Left ventricle myocardium inferior (tissue), 1 donor: ENCODE measurements around the gene IRF4. TPM values are rescaled to one million over a fixed set of nuclear protein-coding genes. Genes with fewer than 3 reads are reported as not detected.
A peak's percentile ranks its signal among the peaks of the same experiment; 100 is the strongest.

ENCODE experiments used
- DNase-seq: peaks from one replicate; pipeline ENCODE4 v3.0.0-alpha.2; 2020
- H3K27ac ChIP-seq: fragments of 200-600 bp; replicated peaks from 2 replicates; pipeline ENCODE4 v1.8.0; 2021
- H3K27me3 ChIP-seq: fragments of 200-600 bp; 2 replicates; pipeline ENCODE4 v1.8.0; 2021; ENCODE audit warnings: low read depth
- H3K36me3 ChIP-seq: fragments of 200-600 bp; 2 replicates; pipeline ENCODE4 v1.8.0; 2021
- H3K4me1 ChIP-seq: fragments of 200-600 bp; 2 replicates; pipeline ENCODE4 v1.8.0; 2021
- H3K4me3 ChIP-seq: fragments of 200-600 bp; 2 replicates; pipeline ENCODE4 v1.8.0; 2021; ENCODE audit warnings: mild to moderate bottlenecking, moderate library complexity
- H3K9me3 ChIP-seq: fragments of 200-600 bp; replicated peaks from 2 replicates; pipeline ENCODE4 v1.8.0; 2021
- intact Hi-C: fragments of 100-400 bp; cut with micrococcal nuclease; formaldehyde crosslinking; loops from one replicate; pipeline ENCODE4 v1.11.0; 2022
- total RNA-seq: library from RNA; stranded (reverse); fragmentation: NEBNext Ultra II Directional; extraction: Animal tissue kit (Norgen Biotek cat#: 25700); gene quantifications from one replicate; pipeline ENCODE4 v1.2.1, GENCODE V29; 2021
- TF ChIP-seq, protein P1 (sequence below): fragments of 200-600 bp; IDR thresholded peaks from 2 replicates; pipeline ENCODE4 v1.8.0; 2021; ENCODE audit warnings: antibody characterized with exemption, mild to moderate bottlenecking, borderline replicate concordance
- donor health status: DM: no; HTN: yes; CAD: no; lungs with severe emphysema.

IRF4 gene
- total RNA-seq, 1 donor from 2014 or later: 0.22 TPM

DNA sequence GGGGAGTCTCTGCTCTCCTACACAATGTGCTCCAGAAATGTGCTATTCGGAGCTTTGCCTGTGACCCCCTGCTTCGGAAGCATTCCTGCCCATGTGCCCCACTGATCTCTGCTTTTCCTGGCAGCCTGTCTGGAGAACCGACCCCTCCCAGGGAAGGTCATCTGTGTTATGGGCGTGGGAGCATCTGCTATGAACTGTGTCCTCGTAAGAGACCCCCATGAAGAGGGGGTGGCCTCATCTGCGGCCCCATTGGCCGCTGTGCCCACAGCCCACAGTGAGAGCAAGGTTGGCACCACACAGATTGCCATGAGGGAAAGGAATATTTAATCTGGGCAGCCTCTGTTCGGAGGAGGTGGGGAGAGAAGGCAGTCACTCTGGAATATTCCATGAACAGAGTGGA is 32.7 kb upstream of the IRF4 start:
- peaks cover 11% of the 10 kb centered on the region for H3K9me3 ChIP-seq
- no peak overlapping the region for H3K4me3 ChIP-seq
- H3K4me1 ChIP-seq: peaks cover 9% of the 10 kb centered on the region
- TF ChIP-seq, protein P1, sequence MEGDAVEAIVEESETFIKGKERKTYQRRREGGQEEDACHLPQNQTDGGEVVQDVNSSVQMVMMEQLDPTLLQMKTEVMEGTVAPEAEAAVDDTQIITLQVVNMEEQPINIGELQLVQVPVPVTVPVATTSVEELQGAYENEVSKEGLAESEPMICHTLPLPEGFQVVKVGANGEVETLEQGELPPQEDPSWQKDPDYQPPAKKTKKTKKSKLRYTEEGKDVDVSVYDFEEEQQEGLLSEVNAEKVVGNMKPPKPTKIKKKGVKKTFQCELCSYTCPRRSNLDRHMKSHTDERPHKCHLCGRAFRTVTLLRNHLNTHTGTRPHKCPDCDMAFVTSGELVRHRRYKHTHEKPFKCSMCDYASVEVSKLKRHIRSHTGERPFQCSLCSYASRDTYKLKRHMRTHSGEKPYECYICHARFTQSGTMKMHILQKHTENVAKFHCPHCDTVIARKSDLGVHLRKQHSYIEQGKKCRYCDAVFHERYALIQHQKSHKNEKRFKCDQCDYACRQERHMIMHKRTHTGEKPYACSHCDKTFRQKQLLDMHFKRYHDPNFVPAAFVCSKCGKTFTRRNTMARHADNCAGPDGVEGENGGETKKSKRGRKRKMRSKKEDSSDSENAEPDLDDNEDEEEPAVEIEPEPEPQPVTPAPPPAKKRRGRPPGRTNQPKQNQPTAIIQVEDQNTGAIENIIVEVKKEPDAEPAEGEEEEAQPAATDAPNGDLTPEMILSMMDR: no peak
- no peaks in the 10 kb centered on the region for H3K36me3 ChIP-seq
- no peak for DNase-seq
- H3K27ac ChIP-seq: no peak overlapping the region
- intact Hi-C loops: no loop called here
- H3K27me3 ChIP-seq: peaks cover 3% of the 10 kb centered on the region

DNA sequence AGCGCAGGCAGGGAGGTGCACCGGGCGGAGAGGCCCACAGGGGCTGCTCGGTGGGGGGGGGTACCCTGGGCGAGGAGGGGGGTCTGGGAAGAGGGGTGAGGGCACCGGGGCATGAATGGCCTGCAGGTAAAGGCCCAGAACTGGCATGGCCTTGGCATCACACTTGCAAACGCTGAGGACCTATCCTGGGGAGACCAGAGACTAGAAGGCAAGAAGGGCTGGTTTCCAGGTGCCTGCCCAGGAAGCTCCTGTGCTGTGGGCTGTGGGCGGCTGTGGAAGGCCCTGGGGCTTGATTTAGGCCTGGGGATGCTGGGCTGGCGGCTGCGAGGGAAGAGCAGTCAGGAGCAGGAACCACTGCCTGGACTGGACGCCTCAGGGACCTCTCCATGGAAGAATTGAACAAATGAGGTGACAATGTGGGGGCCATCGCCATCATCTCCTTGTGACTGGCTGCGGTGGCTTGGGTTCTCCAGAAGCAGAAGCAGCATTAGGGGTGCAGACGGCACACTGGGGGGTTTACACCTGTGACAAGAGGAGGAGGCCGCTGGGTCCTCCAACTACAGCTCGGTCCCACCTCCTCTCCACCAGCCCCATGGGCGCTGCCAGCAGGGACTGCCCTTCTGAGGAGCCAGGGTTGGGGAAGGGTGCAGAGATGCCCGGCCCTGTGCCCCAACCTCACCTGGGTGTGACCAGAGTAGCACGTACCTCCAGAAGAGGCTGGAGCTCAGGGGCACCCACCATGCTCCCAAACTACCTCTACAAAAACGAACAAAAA is 32.1 kb upstream of the IRF4 start:
- no peak for DNase-seq
- Histone ChIP-seq H3K27me3 (peaks cover 9% of the 10 kb centered on the region), H3K27ac (no peak overlapping the region), H3K4me1 (peaks cover 9% of the 10 kb centered on the region), H3K9me3 (peaks cover 17% of the 10 kb centered on the region), H3K36me3 (no peaks in the 10 kb centered on the region), H3K4me3 (no peak overlapping the region)
- intact Hi-C loops: no loop called here
- TF ChIP-seq, protein P1: no peak

DNA sequence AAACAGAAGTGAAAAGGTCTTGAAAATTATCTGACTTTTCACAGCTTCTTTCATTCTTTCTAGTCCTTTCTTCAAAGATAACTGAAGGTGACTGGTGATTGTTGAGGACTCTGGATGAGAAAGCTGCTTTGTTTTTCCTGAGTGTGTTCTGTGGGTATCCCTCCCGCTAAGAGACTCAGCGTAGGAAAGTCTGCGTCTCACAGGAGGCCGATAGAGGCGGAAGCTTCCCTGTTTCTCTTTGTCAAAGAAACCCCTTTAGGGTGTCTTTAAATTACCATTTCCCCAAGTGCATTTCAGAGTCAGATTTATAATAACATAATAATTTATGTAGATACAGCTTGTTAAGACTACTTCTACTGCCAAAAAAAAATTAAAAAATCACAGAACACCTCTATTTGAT is 31.2 kb upstream of the IRF4 start:
- no peak overlapping the region for H3K27ac ChIP-seq
- intact Hi-C loops: no loop called here
- peaks cover 9% of the 10 kb centered on the region for H3K4me1 ChIP-seq
- DNase-seq: no peak
- H3K27me3 ChIP-seq: peaks cover 16% of the 10 kb centered on the region
- no peaks in the 10 kb centered on the region for H3K36me3 ChIP-seq
- no peak overlapping the region for H3K4me3 ChIP-seq
- TF ChIP-seq, protein P1: no peak
- peaks cover 17% of the 10 kb centered on the region for H3K9me3 ChIP-seq

DNA sequence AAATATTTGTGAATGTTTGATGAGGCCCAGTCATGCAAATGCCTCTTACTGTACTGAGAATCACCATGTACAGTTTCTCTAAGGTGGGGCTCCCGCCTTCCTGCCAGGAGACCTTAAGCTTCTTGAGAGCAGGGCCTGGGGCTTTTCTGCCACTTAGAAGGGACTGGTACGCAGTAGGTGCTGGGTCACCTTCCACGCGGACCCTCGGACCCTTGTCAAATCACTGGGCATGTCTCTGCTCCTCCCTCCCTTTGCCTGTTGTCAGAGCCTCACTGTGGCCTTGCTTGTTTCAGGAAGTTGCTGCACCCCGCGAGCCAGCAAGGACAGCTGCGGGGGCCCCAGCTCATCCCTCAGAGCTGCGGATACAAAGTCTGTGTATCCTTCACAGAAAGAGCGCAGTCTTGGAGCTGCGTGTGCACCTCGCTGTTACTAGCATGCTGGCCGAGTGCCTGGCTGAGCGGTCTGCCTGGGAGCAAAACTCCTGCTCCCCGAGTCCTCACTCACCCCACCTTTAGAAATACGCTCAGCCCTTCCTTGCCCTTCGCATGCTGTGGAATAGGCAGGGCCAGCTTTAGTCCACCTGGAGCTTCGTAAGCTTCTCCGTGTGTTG is 30.7 kb upstream of the IRF4 start:
- Histone ChIP-seq H3K36me3 (no peaks in the 10 kb centered on the region), H3K4me3 (no peak overlapping the region), H3K27ac (no peak overlapping the region), H3K27me3 (peaks cover 21% of the 10 kb centered on the region), H3K4me1 (peaks cover 9% of the 10 kb centered on the region), H3K9me3 (peaks cover 17% of the 10 kb centered on the region)
- intact Hi-C loops: no loop called here
- DNase-seq: peak; percentile 16
- TF ChIP-seq, protein P1: no peak

DNA sequence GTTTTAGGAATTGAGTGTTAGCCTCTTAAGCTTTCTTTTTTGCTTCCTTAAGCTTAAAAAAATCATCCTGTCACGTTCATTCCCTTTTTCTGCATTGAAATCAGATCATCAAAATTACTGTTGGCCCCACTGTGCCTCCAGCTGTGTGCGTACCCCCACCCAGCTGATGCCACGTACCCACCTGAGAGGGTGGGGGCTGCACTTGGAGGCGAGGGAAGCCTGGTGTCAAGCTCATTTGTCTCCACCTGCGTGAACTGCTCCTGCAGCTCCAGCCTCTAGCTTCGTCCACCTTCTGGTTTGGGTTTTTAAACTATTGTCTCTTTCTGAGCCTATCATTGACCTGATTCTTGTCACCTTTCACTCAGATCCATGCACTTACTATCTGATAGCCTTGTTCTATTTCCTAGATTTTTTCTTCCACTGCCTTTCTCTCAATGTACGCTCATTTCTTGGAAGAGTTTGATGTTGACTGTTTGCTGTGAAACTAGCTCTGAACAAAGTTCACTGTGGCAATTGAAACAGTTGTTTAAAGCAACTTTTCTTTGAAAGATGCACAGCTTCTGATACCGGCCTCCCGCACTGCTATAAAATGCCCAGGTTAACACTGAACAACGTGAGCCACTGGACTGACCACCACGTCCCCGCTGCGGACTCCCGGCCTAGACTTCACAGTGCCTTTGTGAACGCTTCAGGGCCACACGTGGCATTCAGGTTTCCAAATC is 30.0 kb upstream of the IRF4 start:
- TF ChIP-seq, protein P1: no peak
- H3K27me3 ChIP-seq: peaks cover 23% of the 10 kb centered on the region
- intact Hi-C loops: no loop called here
- H3K4me1 ChIP-seq: peaks cover 9% of the 10 kb centered on the region
- H3K9me3 ChIP-seq: peaks cover 17% of the 10 kb centered on the region
- no peak overlapping the region for H3K4me3 ChIP-seq
- no peaks in the 10 kb centered on the region for H3K36me3 ChIP-seq
- no peak for DNase-seq
- H3K27ac ChIP-seq: no peak overlapping the region
